Testis (tissue), 3 donors: ENCODE measurements around the gene TMEM145. TPM values are rescaled to one million over a fixed set of nuclear protein-coding genes. Genes with fewer than 3 reads are reported as not detected.
A peak's percentile ranks its signal among the peaks of the same experiment; 100 is the strongest.

Experiments used
- DNase-seq: peaks from one replicate; pipeline ENCODE4 v3.0.0-alpha.2; 2019
- H3K27ac ChIP-seq, 2 donors: fragments of 200-600 bp; sonication (generic); one replicate each; pipeline ENCODE4 v1.5.1; 2019
- H3K27me3 ChIP-seq: fragments of 200-600 bp; sonication (generic); one replicate; pipeline ENCODE4 v1.5.1; 2019
- H3K36me3 ChIP-seq: fragments of 200-600 bp; sonication (generic); one replicate; pipeline ENCODE4 v1.5.1; 2017; ENCODE audit warnings: low read depth; ENCODE audit errors: missing control alignments
- H3K4me1 ChIP-seq: fragments of 200-600 bp; sonication (generic); one replicate; pipeline ENCODE4 v1.5.1; 2019
- H3K4me3 ChIP-seq, 2 donors: fragments of 200-600 bp; sonication (generic); one replicate each; pipeline ENCODE4 v1.5.1; 2017 to 2019
- H3K9me3 ChIP-seq: fragments of 200-600 bp; sonication (generic); one replicate; pipeline ENCODE4 v1.5.1; 2017
- CTCF ChIP-seq, 3 experiments: fragments of 450-650 bp in 2 of 3; fragments of 200-600 bp in 1 of 3; sonication (generic) in 1 of 3; IDR thresholded peaks; one replicate each; pipeline ENCODE4 v1.5.1; 2016 to 2019; ENCODE audit warnings: antibody characterized with exemption in 3 of 3, mild to moderate bottlenecking in 2 of 3, moderate library complexity in 1 of 3
- POLR2A ChIP-seq: fragments of 450-650 bp; IDR thresholded peaks from one replicate; pipeline ENCODE4 v1.6.1; 2017; ENCODE audit warnings: antibody characterized with exemption, mild to moderate bottlenecking, moderate library complexity
- WGBS, 2 donors: methylation state at CpG; one replicate each; pipeline ENCODE4 v1.1.5; 2018; 5-methylcytosine and 5-hydroxymethylcytosine counted together
- intact Hi-C: fragments of 100-400 bp; cut with DNase I; formaldehyde crosslinking; loops from one replicate; pipeline ENCODE4 v1.15.1; 2023; ENCODE audit warnings: low total_unique reads
- polyA plus RNA-seq: library from polyadenylated mRNA; stranded (reverse); fragments of 350-450 nt; fragmentation: Illumina TruSeq; extraction: RNeasy Lipid Tissue Mini Kit (QIAGEN cat#74804); gene quantifications from one replicate; pipeline ENCODE4 v1.2.3, GENCODE V29; 2014; ENCODE audit warnings: low read depth, low replicate concordance; ENCODE audit not compliant: insufficient read depth
- total RNA-seq, 2 donors: library from RNA; depleted of rRNA; stranded (reverse); fragments of >200 nt; gene quantifications; one replicate each; pipeline ENCODE4 v1.2.3, GENCODE V29; 2016

Gene TMEM145
- total and polyA plus RNA-seq, 3 donors from 2014 or later = 6.9 to 12.3 (median 7.2) TPM

GRCh38 chr19:42325308-42325895, 12.3 kb downstream of the TMEM145 start, which contains the start of gene MEGF8:
MEGF8 (plus strand) TSS chr19:42325635; CDS start chr19:42326244, 609 bp downstream.
- 0 to 1% methylated on average over 17 to 39 of the region's 45 CpGs for WGBS, 2 donors
- no peaks in the 10 kb centered on the region for H3K27me3 ChIP-seq
- intact Hi-C loops = no loop called here
- DNase-seq = peak; percentile 97
- H3K27ac ChIP-seq = peak within 1 kb of the TSS; percentile 55 to 71
- peak within 1 kb of the TSS; percentile 83 to 85 for H3K4me3 ChIP-seq
- no peaks in the 10 kb centered on the region for H3K36me3 ChIP-seq
- H3K4me1 ChIP-seq = peaks cover 18% of the 10 kb centered on the region
- H3K9me3 ChIP-seq = no peaks in the 10 kb centered on the region
- TF ChIP-seq CTCF (IDR thresholded peaks at IDR 0.05) (peak in 1 of 3 experiments; percentile 89), POLR2A (no peak)

- TF ChIP-seq POLR2A = no peak
- peak in 1 of 3 experiments; percentile 9 for TF ChIP-seq CTCF (IDR thresholded peaks at IDR 0.05)
- peak overlapping the region; percentile 83 to 85 for H3K4me3 ChIP-seq
- intact Hi-C loops = no loop called here
- peak overlapping the region; percentile 55 to 71 for H3K27ac ChIP-seq
- no peak for DNase-seq
- H3K4me1 ChIP-seq = peaks cover 22% of the 10 kb centered on the region
- H3K36me3 ChIP-seq = no peaks in the 10 kb centered on the region
- H3K27me3 ChIP-seq = no peaks in the 10 kb centered on the region
- WGBS, 2 donors = 2 to 3% methylated on average over 24 to 32 of the region's 37 CpGs
- H3K9me3 ChIP-seq = no peaks in the 10 kb centered on the region
Measured at GRCh38 chr19:42325896-42326771, 13.0 kb downstream of the TMEM145 start.

DNA sequence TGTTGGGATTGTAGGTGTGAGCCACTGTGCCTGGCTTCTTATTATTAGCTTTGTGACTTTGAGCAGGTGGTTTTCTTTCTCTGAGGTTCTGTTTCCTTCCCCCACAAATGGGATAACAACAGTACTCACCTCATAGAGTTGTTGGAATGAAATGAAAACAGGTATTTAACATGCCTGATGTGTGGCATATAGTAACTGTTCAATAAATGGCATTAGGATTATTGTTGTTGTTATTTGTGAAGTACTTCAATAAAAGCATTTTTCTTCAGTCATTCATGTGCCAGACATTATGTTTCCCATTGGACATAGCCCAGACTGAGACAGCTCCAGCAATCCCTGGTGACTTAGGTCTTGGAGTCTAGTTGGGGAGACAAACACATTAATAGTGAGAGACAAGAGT, 13.9 kb downstream of the TMEM145 start:
- Histone ChIP-seq H3K27me3 (no peaks in the 10 kb centered on the region), H3K36me3 (no peaks in the 10 kb centered on the region), H3K9me3 (no peaks in the 10 kb centered on the region), H3K4me1 (peaks cover 22% of the 10 kb centered on the region), H3K27ac (no peak overlapping the region), H3K4me3 (no peak overlapping the region)
- no peak for DNase-seq
- no peak for TF ChIP-seq CTCF (IDR thresholded peaks at IDR 0.05)
- no peak for TF ChIP-seq POLR2A
- intact Hi-C loops = no loop called here

GRCh38 chr19:42327381-42327780, 14.3 kb downstream of the TMEM145 start:
- no peaks in the 10 kb centered on the region for H3K9me3 ChIP-seq
- H3K36me3 ChIP-seq = no peaks in the 10 kb centered on the region
- DNase-seq = no peak
- intact Hi-C loops = no loop called here
- H3K27ac ChIP-seq = no peak overlapping the region
- WGBS, 2 donors = 84 to 91% methylated on average over 5 of the region's 5 CpGs
- H3K4me3 ChIP-seq = no peak overlapping the region
- H3K4me1 ChIP-seq = peaks cover 22% of the 10 kb centered on the region
- no peaks in the 10 kb centered on the region for H3K27me3 ChIP-seq
- TF ChIP-seq CTCF (IDR thresholded peaks at IDR 0.05) (no peak), POLR2A (no peak)
